Tibial nerve (tissue), 4 donors: ENCODE data around the gene KSR1. TPM values are rescaled to one million over a fixed set of nuclear protein-coding genes. Genes with fewer than 3 reads are reported as not detected.
"Not testable (repeated sequence)": the region's sequence is repeated elsewhere in the genome, so short reads cannot be mapped to it uniquely, and the experiment has no call there.

ENCODE experiments used
- DNase-seq, 2 donors: peaks; one replicate each; pipeline ENCODE4 v3.0.0-alpha.2; 2019; ENCODE audit warnings: low spot score in 2 of 2
- H3K27ac ChIP-seq, 4 donors: fragments of 200-600 bp; sonication (generic) in 3 of 4; one replicate each; pipeline ENCODE4 v1.5.1; 2017 to 2019; ENCODE audit warnings: mild to moderate bottlenecking in 1 of 4
- H3K27me3 ChIP-seq, 2 donors: fragments of 200-600 bp; sonication (generic) in 1 of 2; one replicate each; pipeline versions ENCODE4 v1.5.1 to v1.6.0; 2017 to 2019
- H3K36me3 ChIP-seq, 3 donors: fragments of 200-600 bp; sonication (generic); one replicate each; pipeline ENCODE4 v1.5.1; 2018 to 2019
- H3K4me1 ChIP-seq, 4 donors: fragments of 200-600 bp; sonication (generic) in 3 of 4; one replicate each; pipeline ENCODE4 v1.5.1; 2017 to 2019
- H3K4me3 ChIP-seq, 4 donors: fragments of 200-600 bp; sonication (generic) in 3 of 4; one replicate each; pipeline ENCODE4 v1.5.1; 2017 to 2019; ENCODE audit warnings: mild to moderate bottlenecking in 1 of 4, moderate library complexity in 1 of 4
- H3K9me3 ChIP-seq, 4 donors: fragments of 200-600 bp; sonication (generic) in 3 of 4; one replicate each; pipeline ENCODE4 v1.5.1; 2017 to 2019
- EP300 ChIP-seq, 2 donors: sonication (generic); formaldehyde crosslinking; IDR thresholded peaks; one replicate each; pipeline ENCODE4 v1.6.1; 2017; ENCODE audit warnings: antibody characterized with exemption in 2 of 2, mild to moderate bottlenecking in 1 of 2
- POLR2A ChIP-seq, 2 donors: fragments of 450-650 bp; IDR thresholded peaks; one replicate each; pipeline ENCODE4 v1.6.1; 2017; ENCODE audit warnings: antibody characterized with exemption in 2 of 2, mild to moderate bottlenecking in 2 of 2, moderate library complexity in 2 of 2
- WGBS, 2 donors: methylation state at CpG; one replicate each; pipeline ENCODE4 v1.1.5; 2018; 5-methylcytosine and 5-hydroxymethylcytosine counted together
- total RNA-seq, 4 donors: library from RNA; depleted of rRNA; stranded (reverse); fragments of >200 nt; gene quantifications; one replicate each; pipeline ENCODE4 v1.1.0, GENCODE V29; 2016
- TF ChIP-seq, protein P1 (sequence below), 5 experiments: fragments of 200-600 bp in 3 of 5; fragments of 450-650 bp in 2 of 5; sonication (generic) in 3 of 5; IDR thresholded peaks; one replicate each; pipeline ENCODE4 v1.5.1; 2016 to 2019; ENCODE audit warnings: antibody characterized with exemption in 5 of 5, mild to moderate bottlenecking in 3 of 5, moderate library complexity in 2 of 5

KSR1 gene
- total RNA-seq, 4 donors from 2014 or later: 45.1 to 110 (median 54.2) TPM

DNA sequence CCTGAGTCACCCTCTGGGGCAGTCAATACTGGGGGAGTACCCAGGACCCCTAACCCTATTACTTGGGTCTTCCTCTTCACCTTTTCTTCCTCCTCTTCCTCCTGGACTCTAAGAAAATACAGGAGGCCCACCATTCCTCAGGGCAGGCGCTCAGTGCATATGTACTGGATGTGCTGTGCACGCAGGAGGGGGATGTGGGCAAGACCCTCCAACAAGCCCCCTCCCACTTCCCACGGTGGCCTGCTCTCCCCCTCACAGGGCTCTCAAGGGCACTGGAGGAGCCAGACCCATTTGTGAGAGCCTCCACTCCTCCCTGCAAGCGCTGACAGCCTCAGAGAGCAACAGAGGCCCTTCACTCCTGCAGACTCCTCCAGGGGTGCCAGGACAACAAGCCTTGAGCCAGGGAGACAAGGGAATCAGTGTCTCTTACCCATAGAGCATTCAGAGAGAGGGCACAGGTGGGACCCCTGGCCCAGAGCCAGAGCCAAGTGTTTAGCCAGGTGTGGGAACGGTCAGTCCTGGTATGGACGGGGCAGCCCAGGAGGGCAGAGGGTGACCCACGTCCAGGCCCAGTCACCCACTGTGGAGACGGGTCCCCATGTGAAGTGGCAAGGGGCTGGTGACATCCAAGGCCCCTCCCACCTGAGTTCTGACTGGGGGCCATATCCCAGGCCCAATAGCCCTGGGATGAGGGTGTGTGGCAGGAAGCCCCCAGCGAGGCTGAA lies 27.3 kb upstream of the KSR1 start:
- Histone ChIP-seq H3K4me1 (no peaks in the 10 kb centered on the region), H3K27ac (no peak overlapping the region), H3K27me3 (no peaks in the 10 kb centered on the region), H3K36me3 (no peaks in the 10 kb centered on the region), H3K4me3 (no peak overlapping the region), H3K9me3 (no peaks in the 10 kb centered on the region)
- WGBS, 2 donors: 82 to 90% methylated on average over 6 to 8 of the region's 9 CpGs
- TF ChIP-seq POLR2A (IDR thresholded peaks at IDR 0.05): no peak
- TF ChIP-seq, protein P1, sequence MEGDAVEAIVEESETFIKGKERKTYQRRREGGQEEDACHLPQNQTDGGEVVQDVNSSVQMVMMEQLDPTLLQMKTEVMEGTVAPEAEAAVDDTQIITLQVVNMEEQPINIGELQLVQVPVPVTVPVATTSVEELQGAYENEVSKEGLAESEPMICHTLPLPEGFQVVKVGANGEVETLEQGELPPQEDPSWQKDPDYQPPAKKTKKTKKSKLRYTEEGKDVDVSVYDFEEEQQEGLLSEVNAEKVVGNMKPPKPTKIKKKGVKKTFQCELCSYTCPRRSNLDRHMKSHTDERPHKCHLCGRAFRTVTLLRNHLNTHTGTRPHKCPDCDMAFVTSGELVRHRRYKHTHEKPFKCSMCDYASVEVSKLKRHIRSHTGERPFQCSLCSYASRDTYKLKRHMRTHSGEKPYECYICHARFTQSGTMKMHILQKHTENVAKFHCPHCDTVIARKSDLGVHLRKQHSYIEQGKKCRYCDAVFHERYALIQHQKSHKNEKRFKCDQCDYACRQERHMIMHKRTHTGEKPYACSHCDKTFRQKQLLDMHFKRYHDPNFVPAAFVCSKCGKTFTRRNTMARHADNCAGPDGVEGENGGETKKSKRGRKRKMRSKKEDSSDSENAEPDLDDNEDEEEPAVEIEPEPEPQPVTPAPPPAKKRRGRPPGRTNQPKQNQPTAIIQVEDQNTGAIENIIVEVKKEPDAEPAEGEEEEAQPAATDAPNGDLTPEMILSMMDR (IDR thresholded peaks at IDR 0.05): no peak
- TF ChIP-seq EP300 (IDR thresholded peaks at IDR 0.05): no peak
- DNase-seq: no peak

- H3K9me3 ChIP-seq: no peaks in the 10 kb centered on the region
- WGBS, 2 donors: 86 to 87% methylated on average over 15 to 20 of the region's 21 CpGs
- TF ChIP-seq, protein P1 (IDR thresholded peaks at IDR 0.05): no peak
- TF ChIP-seq POLR2A (IDR thresholded peaks at IDR 0.05): no peak
- TF ChIP-seq EP300 (IDR thresholded peaks at IDR 0.05): no peak
- no peak for DNase-seq
- H3K27me3 ChIP-seq: no peaks in the 10 kb centered on the region
- H3K4me1 ChIP-seq: no peaks in the 10 kb centered on the region
- H3K4me3 ChIP-seq: no peak overlapping the region
- no peaks in the 10 kb centered on the region for H3K36me3 ChIP-seq
- no peak overlapping the region for H3K27ac ChIP-seq
Measured at GRCh38 chr17:27429666-27430382, 26.4 kb upstream of the KSR1 start.

- WGBS, 2 donors: 75 to 83% methylated on average over 7 of the region's 7 CpGs
Measured at GRCh38 chr17:27430383-27430840, 25.8 kb upstream of the KSR1 start.

DNA sequence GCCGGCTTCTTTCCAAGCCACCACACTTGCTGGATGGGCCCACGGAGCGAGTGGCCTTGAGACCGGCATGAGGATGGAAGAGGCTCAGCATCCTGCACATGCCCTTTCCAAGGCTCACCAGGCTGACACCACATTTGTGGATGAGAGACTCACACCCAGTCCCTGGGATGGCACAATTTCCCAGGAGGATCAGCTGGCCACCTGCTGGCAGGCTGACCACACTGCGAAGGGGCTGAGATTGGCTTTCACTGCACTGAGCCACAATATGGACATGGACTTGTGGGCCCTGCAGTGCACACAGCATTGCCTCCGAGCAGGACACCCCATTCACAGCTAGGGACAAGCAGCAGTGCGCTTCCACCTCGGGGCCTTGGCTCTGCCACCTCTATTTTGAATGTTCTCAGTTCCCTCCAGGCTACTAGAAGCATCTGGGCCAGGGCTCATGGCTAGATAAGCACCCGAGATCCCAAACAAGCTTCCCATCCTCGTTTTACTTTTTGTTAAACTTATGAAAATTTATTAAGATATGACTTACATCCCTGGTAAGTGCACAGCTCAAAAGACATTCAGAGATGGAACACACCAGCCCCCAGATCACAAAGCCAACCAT lies 25.3 kb upstream of the KSR1 start:
- no peaks in the 10 kb centered on the region for H3K27me3 ChIP-seq
- 78 to 81% methylated on average over 9 to 10 of the region's 10 CpGs for WGBS, 2 donors
- no peak for TF ChIP-seq EP300 (IDR thresholded peaks at IDR 0.05)
- TF ChIP-seq, protein P1 (IDR thresholded peaks at IDR 0.05): peak; percentile 12 to 44 (median 36)
- TF ChIP-seq POLR2A (IDR thresholded peaks at IDR 0.05): no peak
- no peaks in the 10 kb centered on the region for H3K4me1 ChIP-seq
- no peaks in the 10 kb centered on the region for H3K36me3 ChIP-seq
- no peak overlapping the region for H3K4me3 ChIP-seq
- no peak for DNase-seq
- H3K27ac ChIP-seq: no peak overlapping the region
- H3K9me3 ChIP-seq: no peaks in the 10 kb centered on the region

More at GRCh38 chr17:27430383-27430840, 25.8 kb upstream of the KSR1 start:
- H3K4me3 ChIP-seq: no peak overlapping the region
- DNase-seq: no peak
- no peaks in the 10 kb centered on the region for H3K4me1 ChIP-seq
- no peak overlapping the region for H3K27ac ChIP-seq
- H3K27me3 ChIP-seq: no peaks in the 10 kb centered on the region
- H3K36me3 ChIP-seq: no peaks in the 10 kb centered on the region
- TF ChIP-seq, protein P1 (IDR thresholded peaks at IDR 0.05): no peak
- no peak for TF ChIP-seq EP300 (IDR thresholded peaks at IDR 0.05)
- TF ChIP-seq POLR2A (IDR thresholded peaks at IDR 0.05): no peak
- H3K9me3 ChIP-seq: no peaks in the 10 kb centered on the region

DNA sequence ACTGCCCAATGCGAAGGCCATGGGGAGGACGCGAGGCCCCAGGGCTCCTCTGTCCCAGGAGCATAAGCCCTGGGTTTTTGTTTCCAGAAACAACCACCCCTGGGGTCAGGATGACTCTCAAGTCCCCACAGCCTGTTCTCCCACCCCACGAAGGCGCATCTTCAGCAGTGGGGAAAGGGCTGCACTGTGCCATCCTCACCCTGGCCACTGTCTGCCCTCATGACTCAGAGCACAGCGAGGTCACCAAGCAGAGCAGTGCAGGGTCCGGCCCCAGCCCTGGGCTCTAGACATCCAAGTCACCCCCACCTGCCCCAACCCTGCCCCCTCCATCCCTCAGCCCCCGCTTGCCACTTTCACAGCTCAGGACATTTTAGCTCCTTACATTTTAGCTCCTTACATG lies 22.7 kb upstream of the KSR1 start:
- no peaks in the 10 kb centered on the region for H3K27me3 ChIP-seq
- H3K27ac ChIP-seq: no peak overlapping the region
- H3K4me3 ChIP-seq: no peak overlapping the region
- no peaks in the 10 kb centered on the region for H3K4me1 ChIP-seq
- H3K9me3 ChIP-seq: no peaks in the 10 kb centered on the region
- TF ChIP-seq POLR2A (IDR thresholded peaks at IDR 0.05): no peak
- TF ChIP-seq, protein P1 (IDR thresholded peaks at IDR 0.05): no peak
- no peak for TF ChIP-seq EP300 (IDR thresholded peaks at IDR 0.05)
- WGBS, 2 donors: 76 to 83% methylated on average over 8 of the region's 8 CpGs
- no peaks in the 10 kb centered on the region for H3K36me3 ChIP-seq
- no peak for DNase-seq

- H3K4me3 ChIP-seq, H3K27ac ChIP-seq, H3K9me3 ChIP-seq, H3K27me3 ChIP-seq, H3K4me1 ChIP-seq, DNase-seq, H3K36me3 ChIP-seq: not testable (repeated sequence)
- 89 to 96% methylated on average over 6 of the region's 6 CpGs for WGBS, 2 donors
Measured at GRCh38 chr17:27435431-27436070, 20.7 kb upstream of the KSR1 start.
